HepG2 (cell line): Measurements from ENCODE around the gene TMEM86B. TPM values are rescaled to one million over a fixed set of nuclear protein-coding genes. Genes with fewer than 3 reads are reported as not detected.

Experiments used
- MXD3 ChIP-seq: IDR thresholded peaks from 2 replicates; pipeline ENCODE4 v1.6.1; 2016; ENCODE audit warnings: mild to moderate bottlenecking, missing biosample characterization, missing genetic modification reagents
- RBM22 ChIP-seq: fragments of 200-400 bp; formaldehyde crosslinking; optimal IDR thresholded peaks from 2 replicates; pipeline ENCODE3; 2017; ENCODE audit warnings: mild to moderate bottlenecking, low read length, moderate library complexity
- TOPORS ChIP-seq: sonication (generic); formaldehyde crosslinking; IDR thresholded peaks from 2 replicates; pipeline ENCODE4 v1.8.0; 2023; ENCODE audit warnings: mild to moderate bottlenecking, missing genetic modification reagents
- TSC22D2 ChIP-seq: sonication (generic); formaldehyde crosslinking; IDR thresholded peaks from 2 replicates; pipeline ENCODE4 v1.5.1; 2020; ENCODE audit warnings: missing genetic modification reagents, mild to moderate bottlenecking, borderline replicate concordance
- ZFAT ChIP-seq: sonication (generic); formaldehyde crosslinking; conservative IDR thresholded peaks from 2 replicates; pipeline ENCODE4 v1.8.1; 2023; ENCODE audit warnings: missing genetic modification reagents, inconsistent platforms
- ZMAT5 ChIP-seq: sonication (generic); formaldehyde crosslinking; IDR thresholded peaks from 2 replicates; pipeline ENCODE4 v1.5.0; 2020; ENCODE audit warnings: mild to moderate bottlenecking, low read depth, missing genetic modification reagents, borderline replicate concordance
- ZNF253 ChIP-seq: sonication (generic); formaldehyde crosslinking; IDR thresholded peaks from 2 replicates; pipeline ENCODE4 v1.8.0; 2022; ENCODE audit warnings: mild to moderate bottlenecking, missing genetic modification reagents, borderline replicate concordance
- ZNF333 ChIP-seq: sonication (generic); formaldehyde crosslinking; IDR thresholded peaks from 2 replicates; pipeline ENCODE4 v1.4.0; 2020; ENCODE audit warnings: mild to moderate bottlenecking, missing genetic modification reagents, borderline replicate concordance
- ZNF646 ChIP-seq: sonication (generic); formaldehyde crosslinking; IDR thresholded peaks from 2 replicates; pipeline ENCODE4 v1.9.0; 2021; ENCODE audit warnings: mild to moderate bottlenecking, missing genetic modification reagents
- ZNF660 ChIP-seq: sonication (generic); formaldehyde crosslinking; IDR thresholded peaks from 2 replicates; pipeline ENCODE4 v1.5.1; 2020; ENCODE audit warnings: mild to moderate bottlenecking, low read depth, missing genetic modification reagents, borderline replicate concordance
- ZNF672 ChIP-seq: sonication (generic); formaldehyde crosslinking; IDR thresholded peaks from 2 replicates; pipeline ENCODE4 v1.8.1; 2022; ENCODE audit warnings: missing genetic modification reagents
- ZNF850 ChIP-seq: sonication (generic); formaldehyde crosslinking; conservative IDR thresholded peaks from 2 replicates; pipeline ENCODE4 v1.9.0; 2021; ENCODE audit warnings: mild to moderate bottlenecking, missing genetic modification reagents
- ZNF879 ChIP-seq: sonication (generic); formaldehyde crosslinking; IDR thresholded peaks from 2 replicates; pipeline ENCODE4 v1.8.1; 2023; ENCODE audit warnings: missing genetic modification reagents
- ZNF883 ChIP-seq: sonication (generic); formaldehyde crosslinking; IDR thresholded peaks from 2 replicates; pipeline ENCODE4 v1.5.1; 2020; ENCODE audit warnings: mild to moderate bottlenecking, missing genetic modification reagents; ENCODE audit errors: not compliant biosample characterization
- ZSCAN29 ChIP-seq: sonication (generic); formaldehyde crosslinking; conservative IDR thresholded peaks from 2 replicates; pipeline ENCODE4 v1.4.0; 2020; ENCODE audit warnings: mild to moderate bottlenecking, missing genetic modification reagents
- polyA plus RNA-seq, 8 experiments: library from polyadenylated mRNA; depleted of rRNA in 3 of 8; stranded (reverse) in 7 of 8; unstranded in 1 of 8; fragments of >200 nt; fragmentation: Illumina TruSeq in 4 of 8; extraction: Trizol in 4 of 8; gene quantifications; 2 replicates each; pipeline versions ENCODE4 v1.2.1 to v1.2.3, GENCODE V29; 2011 to 2016; ENCODE audit warnings: low read depth in 4 of 8, missing spikeins in 1 of 8, mixed read lengths in 1 of 8; ENCODE audit not compliant: insufficient read depth in 1 of 8
- total RNA-seq, 5 experiments: library from RNA; depleted of rRNA; stranded (reverse); fragments of >200 nt; fragmentation: Illumina TruSeq; extraction: Trizol; gene quantifications; 2 replicates each; pipeline ENCODE4 v1.2.3, GENCODE V29; 2016; ENCODE audit warnings: low read depth in 1 of 5
- TF ChIP-seq, protein P1 (sequence below): sonication (generic); formaldehyde crosslinking; IDR thresholded peaks from 2 replicates; pipeline ENCODE4 v1.4.0; 2020; ENCODE audit warnings: missing genetic modification reagents, mild to moderate bottlenecking, borderline replicate concordance
- TF ChIP-seq, protein P2 (sequence below): sonication (generic); formaldehyde crosslinking; IDR thresholded peaks from 2 replicates; pipeline ENCODE4 v1.9.0; 2021; ENCODE audit warnings: missing genetic modification reagents, borderline replicate concordance

Gene TMEM86B
- total and polyA plus RNA-seq, 2 of the 13 experiments (the other 11 are each of a cell fraction or from before 2014, with no cell fraction given) = 7.7 to 9.6 TPM

DNA sequence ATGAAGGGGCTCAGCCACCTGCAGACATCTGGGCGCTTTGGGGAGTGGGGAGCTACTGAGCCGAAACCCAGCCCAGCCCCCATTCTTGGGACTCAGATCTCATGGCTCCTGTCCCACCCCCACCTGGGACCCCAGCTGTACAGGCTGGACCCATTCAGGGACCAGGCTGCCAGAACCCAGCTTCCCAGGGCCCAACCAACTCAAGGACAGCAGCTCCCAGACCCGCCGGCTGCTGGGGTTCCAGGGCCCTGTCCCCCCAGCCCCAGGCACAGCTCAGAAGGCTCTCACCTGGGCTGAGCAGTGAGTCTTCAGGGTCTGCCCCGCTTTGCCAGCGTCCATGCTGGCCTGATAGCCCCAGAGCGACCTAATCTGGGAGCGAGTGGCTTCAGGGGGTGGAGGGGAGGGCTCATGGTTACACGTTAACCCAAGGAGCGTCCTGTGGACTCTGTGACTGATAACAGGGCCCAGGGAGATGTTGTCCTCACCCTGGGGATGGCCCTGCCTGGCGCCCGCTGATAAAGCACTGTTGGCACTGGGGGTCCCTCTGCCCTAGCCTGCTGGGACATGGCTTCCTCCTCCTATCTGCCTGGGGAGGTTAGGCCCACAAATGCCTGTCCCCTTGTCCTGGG is at the start of gene TMEM86B (continued):
- TF ChIP-seq ZFAT (CRISPR knock-in tag) (no peak), ZNF646 (no peak), ZNF253 (CRISPR knock-in tag) (no peak), TSC22D2 (CRISPR knock-in tag) (no peak), ZSCAN29 (CRISPR knock-in tag) (peak; percentile 96), MXD3 (no peak), ZNF660 (CRISPR knock-in tag) (no peak), ZNF850 (CRISPR knock-in tag) (no peak; the same call in 1 of the 2 replicates), ZNF883 (CRISPR knock-in tag) (no peak), ZNF333 (CRISPR knock-in tag) (no peak; the same call in 1 of the 2 replicates), ZNF672 (CRISPR knock-in tag) (no peak), TOPORS (CRISPR knock-in tag) (no peak), RBM22 (peak; percentile 71), ZMAT5 (CRISPR knock-in tag) (no peak), ZNF879 (CRISPR knock-in tag) (no peak)
- TF ChIP-seq, protein P1, sequence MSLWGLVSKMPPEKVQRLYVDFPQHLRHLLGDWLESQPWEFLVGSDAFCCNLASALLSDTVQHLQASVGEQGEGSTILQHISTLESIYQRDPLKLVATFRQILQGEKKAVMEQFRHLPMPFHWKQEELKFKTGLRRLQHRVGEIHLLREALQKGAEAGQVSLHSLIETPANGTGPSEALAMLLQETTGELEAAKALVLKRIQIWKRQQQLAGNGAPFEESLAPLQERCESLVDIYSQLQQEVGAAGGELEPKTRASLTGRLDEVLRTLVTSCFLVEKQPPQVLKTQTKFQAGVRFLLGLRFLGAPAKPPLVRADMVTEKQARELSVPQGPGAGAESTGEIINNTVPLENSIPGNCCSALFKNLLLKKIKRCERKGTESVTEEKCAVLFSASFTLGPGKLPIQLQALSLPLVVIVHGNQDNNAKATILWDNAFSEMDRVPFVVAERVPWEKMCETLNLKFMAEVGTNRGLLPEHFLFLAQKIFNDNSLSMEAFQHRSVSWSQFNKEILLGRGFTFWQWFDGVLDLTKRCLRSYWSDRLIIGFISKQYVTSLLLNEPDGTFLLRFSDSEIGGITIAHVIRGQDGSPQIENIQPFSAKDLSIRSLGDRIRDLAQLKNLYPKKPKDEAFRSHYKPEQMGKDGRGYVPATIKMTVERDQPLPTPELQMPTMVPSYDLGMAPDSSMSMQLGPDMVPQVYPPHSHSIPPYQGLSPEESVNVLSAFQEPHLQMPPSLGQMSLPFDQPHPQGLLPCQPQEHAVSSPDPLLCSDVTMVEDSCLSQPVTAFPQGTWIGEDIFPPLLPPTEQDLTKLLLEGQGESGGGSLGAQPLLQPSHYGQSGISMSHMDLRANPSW (CRISPR knock-in tag) = no peak
- TF ChIP-seq, protein P2, sequence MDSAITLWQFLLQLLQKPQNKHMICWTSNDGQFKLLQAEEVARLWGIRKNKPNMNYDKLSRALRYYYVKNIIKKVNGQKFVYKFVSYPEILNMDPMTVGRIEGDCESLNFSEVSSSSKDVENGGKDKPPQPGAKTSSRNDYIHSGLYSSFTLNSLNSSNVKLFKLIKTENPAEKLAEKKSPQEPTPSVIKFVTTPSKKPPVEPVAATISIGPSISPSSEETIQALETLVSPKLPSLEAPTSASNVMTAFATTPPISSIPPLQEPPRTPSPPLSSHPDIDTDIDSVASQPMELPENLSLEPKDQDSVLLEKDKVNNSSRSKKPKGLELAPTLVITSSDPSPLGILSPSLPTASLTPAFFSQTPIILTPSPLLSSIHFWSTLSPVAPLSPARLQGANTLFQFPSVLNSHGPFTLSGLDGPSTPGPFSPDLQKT (CRISPR knock-in tag) = no peak
